OCI-LY7 (cell line): Measurements from ENCODE around the gene LRRC18.

Experiments used
- EZH2phosphoT487 ChIP-seq: fragments of 200-600 bp; sonication (generic); IDR thresholded peaks from 2 replicates; pipeline ENCODE4 v1.6.1; 2018; ENCODE audit warnings: low read depth, borderline replicate concordance, mild to moderate bottlenecking, mixed run types, antibody characterized with exemption, low read length, moderate library complexity, mixed read lengths
- TF ChIP-seq, protein P1 (sequence below): fragments of 200-600 bp; sonication (generic); conservative IDR thresholded peaks from 2 replicates; pipeline ENCODE4 v1.5.1; 2014; ENCODE audit warnings: mild to moderate bottlenecking, antibody characterized with exemption, low read length, moderate library complexity, mixed read lengths

DNA sequence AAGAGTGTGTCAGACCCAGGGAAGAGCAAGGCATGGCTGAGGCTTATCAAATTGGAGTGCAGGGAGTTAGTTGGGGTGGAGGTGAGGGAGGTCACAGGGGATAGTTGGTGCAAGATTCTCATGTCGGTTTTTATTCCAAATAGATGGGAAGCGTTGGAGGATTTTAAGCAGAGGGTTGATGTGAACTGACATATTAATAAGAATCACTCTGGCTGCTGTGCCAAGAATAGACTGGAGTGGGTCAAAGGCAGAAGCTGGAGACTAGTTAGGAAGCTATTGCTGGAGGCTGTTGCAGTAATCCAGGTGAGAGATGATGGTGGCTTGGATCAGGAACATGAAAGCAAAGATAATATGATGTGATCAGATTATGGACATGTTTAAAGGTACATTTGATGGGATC lies 36.5 kb downstream of the LRRC18 start:
- TF ChIP-seq, protein P1, sequence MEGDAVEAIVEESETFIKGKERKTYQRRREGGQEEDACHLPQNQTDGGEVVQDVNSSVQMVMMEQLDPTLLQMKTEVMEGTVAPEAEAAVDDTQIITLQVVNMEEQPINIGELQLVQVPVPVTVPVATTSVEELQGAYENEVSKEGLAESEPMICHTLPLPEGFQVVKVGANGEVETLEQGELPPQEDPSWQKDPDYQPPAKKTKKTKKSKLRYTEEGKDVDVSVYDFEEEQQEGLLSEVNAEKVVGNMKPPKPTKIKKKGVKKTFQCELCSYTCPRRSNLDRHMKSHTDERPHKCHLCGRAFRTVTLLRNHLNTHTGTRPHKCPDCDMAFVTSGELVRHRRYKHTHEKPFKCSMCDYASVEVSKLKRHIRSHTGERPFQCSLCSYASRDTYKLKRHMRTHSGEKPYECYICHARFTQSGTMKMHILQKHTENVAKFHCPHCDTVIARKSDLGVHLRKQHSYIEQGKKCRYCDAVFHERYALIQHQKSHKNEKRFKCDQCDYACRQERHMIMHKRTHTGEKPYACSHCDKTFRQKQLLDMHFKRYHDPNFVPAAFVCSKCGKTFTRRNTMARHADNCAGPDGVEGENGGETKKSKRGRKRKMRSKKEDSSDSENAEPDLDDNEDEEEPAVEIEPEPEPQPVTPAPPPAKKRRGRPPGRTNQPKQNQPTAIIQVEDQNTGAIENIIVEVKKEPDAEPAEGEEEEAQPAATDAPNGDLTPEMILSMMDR: no peak
- TF ChIP-seq EZH2phosphoT487: no peak
